SH-SY5Y (cell line): ENCODE results near the gene EPB41L4B.

ENCODE experiments used
- GATA2 ChIP-seq: IDR thresholded peaks from 2 replicates; pipeline ENCODE4 v1.6.1; 2011; ENCODE audit warnings: mild to moderate bottlenecking, low read depth, low read length
- GATA3 ChIP-seq: IDR thresholded peaks from 2 replicates; pipeline ENCODE4 v1.6.1; 2011; ENCODE audit warnings: low read depth, mild to moderate bottlenecking, low read length, moderate library complexity

GRCh38 chr9:109242014-109242413 is 78.8 kb downstream of the EPB41L4B start:
- no peak for TF ChIP-seq GATA3
- TF ChIP-seq GATA2: no peak
